ENCODE measurements around the gene TSPEAR.

Gene TSPEAR

GRCh38 chr21:44623575-44623974 is 87.8 kb downstream of the TSPEAR start:
- no peak for TF ChIP-seq CTCF (IDR thresholded peaks at IDR 0.05; ENCODE audit: borderline replicate concordance, control extremely low read depth, extremely low read depth, insufficient read depth, missing control alignments)
- in situ Hi-C loops (cut with MboI; ENCODE audit: low sequenced_read_pairs, unreplicated experiment) = no loop called here
- no peak for DNase-seq (ENCODE audit: low spot score)

DNA sequence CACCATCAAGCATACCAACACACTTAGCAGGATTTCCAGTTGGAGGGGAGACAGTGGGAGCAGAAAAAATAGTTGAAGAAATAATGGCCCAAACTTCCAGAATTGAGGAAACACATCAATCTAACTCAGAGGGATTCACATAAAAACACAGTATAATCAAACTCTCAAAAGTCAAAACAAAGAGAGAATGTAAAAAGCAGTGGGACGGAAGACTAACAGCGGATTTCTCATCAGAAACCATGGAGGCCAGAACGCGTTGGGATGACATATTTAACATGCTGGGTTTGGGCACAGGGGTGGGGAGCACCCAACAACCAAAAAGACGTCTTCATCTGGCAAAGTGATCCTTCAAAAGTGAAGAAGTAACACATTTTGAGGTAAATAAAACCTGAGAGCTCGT is 91.5 kb downstream of the TSPEAR start:
- in situ Hi-C loops (cut with MboI; ENCODE audit: low sequenced_read_pairs, unreplicated experiment) = no loop called here
- no peak for DNase-seq (ENCODE audit: low spot score)
- no peak for TF ChIP-seq CTCF (IDR thresholded peaks at IDR 0.05; ENCODE audit: borderline replicate concordance, control extremely low read depth, extremely low read depth, insufficient read depth, missing control alignments)

- in situ Hi-C loops (cut with MboI; ENCODE audit: low sequenced_read_pairs, unreplicated experiment) = no loop called here
- no peak for TF ChIP-seq CTCF (IDR thresholded peaks at IDR 0.05; ENCODE audit: borderline replicate concordance, control extremely low read depth, extremely low read depth, insufficient read depth, missing control alignments)
Measured at GRCh38 chr21:44618909-44619308, 92.5 kb downstream of the TSPEAR start.

DNA sequence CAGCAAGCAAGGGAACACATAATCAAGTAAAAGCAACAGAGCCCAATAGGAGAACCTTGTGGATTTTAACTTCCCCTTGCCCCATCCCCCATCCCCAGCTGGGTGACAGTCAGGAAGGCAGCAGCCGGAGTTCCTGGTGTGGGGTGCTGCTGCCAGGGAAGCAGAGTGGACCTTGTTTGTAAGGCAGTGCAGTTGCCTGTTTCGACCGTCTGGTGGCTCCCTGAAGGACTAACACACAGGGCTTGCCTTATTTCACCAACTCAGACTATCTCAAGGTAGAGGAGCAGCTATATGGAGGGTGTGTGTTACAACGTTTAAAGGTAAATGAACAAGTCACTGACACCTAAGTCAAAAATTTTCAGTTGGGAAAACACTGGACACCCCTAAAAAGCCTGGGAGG is 92.9 kb downstream of the TSPEAR start:
- no peak for TF ChIP-seq CTCF (IDR thresholded peaks at IDR 0.05; ENCODE audit: borderline replicate concordance, control extremely low read depth, extremely low read depth, insufficient read depth, missing control alignments)
- no peak for DNase-seq (ENCODE audit: low spot score)
- in situ Hi-C loops (cut with MboI; ENCODE audit: low sequenced_read_pairs, unreplicated experiment) = no loop called here

More at GRCh38 chr21:44618909-44619308, 92.5 kb downstream of the TSPEAR start:
- no peak for DNase-seq (ENCODE audit: low spot score)

- no peak for TF ChIP-seq CTCF (IDR thresholded peaks at IDR 0.05; ENCODE audit: borderline replicate concordance, control extremely low read depth, extremely low read depth, insufficient read depth, missing control alignments)
- in situ Hi-C loops (cut with MboI; ENCODE audit: low sequenced_read_pairs, unreplicated experiment) = no loop called here
- no peak for DNase-seq (ENCODE audit: low spot score)
Measured at GRCh38 chr21:44617071-44617501, 94.3 kb downstream of the TSPEAR start.

DNA sequence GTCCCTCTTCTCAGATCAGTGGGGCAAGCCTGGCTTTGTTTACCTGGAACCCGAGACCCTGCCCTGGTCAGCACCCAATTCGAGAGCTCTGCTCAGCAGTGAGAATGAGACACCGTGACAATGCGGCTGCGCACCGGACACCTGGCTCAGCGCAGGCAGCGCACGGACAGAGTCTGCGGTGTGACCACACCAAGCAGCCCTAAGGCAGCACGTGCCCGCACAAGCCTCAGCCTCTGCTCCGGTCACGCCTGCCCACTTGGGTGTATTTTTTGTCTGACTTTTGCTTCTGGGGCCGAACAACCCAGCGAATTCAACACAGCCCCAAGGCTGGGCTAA is 94.8 kb downstream of the TSPEAR start:
- in situ Hi-C loops (cut with MboI; ENCODE audit: low sequenced_read_pairs, unreplicated experiment) = no loop called here
- DNase-seq (ENCODE audit: low spot score) = no peak
- TF ChIP-seq CTCF (IDR thresholded peaks at IDR 0.05; ENCODE audit: borderline replicate concordance, control extremely low read depth, extremely low read depth, insufficient read depth, missing control alignments) = no peak

Measured in GM13976 (cell line).